Measurements from ENCODE around the gene DCC. TPM values are rescaled to one million over a fixed set of nuclear protein-coding genes. Genes with fewer than 3 reads are reported as not detected.

The DCC gene
- total RNA-seq, 1 donor from 2014 or later: 14.7 TPM

- no peak for DNase-seq (ENCODE audit: low spot score)
- Mint-ChIP-seq H3K9me3 (ENCODE audit: unreplicated experiment) (no peaks in the 10 kb centered on the region), H3K27ac (ENCODE audit: unreplicated experiment) (no peak overlapping the region), H3K27me3 (ENCODE audit: unreplicated experiment) (peaks cover 9% of the 10 kb centered on the region), H3K4me1 (ENCODE audit: unreplicated experiment) (peaks cover 9% of the 10 kb centered on the region), H3K4me3 (ENCODE audit: unreplicated experiment) (no peak overlapping the region), H3K36me3 (ENCODE audit: low read depth, unreplicated experiment) (no peaks in the 10 kb centered on the region)
- no peak for TF ChIP-seq CTCF (IDR thresholded peaks at IDR 0.05; ENCODE audit: unreplicated experiment)
These were observed 4.9 kb downstream of the DCC start for GRCh38 chr18:52344881-52345280.

- Mint-ChIP-seq H3K4me1 (ENCODE audit: unreplicated experiment) (peaks cover 7% of the 10 kb centered on the region), H3K9me3 (ENCODE audit: unreplicated experiment) (no peaks in the 10 kb centered on the region), H3K27ac (ENCODE audit: unreplicated experiment) (no peak overlapping the region), H3K27me3 (ENCODE audit: unreplicated experiment) (peaks cover 9% of the 10 kb centered on the region), H3K36me3 (ENCODE audit: low read depth, unreplicated experiment) (no peaks in the 10 kb centered on the region), H3K4me3 (ENCODE audit: unreplicated experiment) (no peak overlapping the region)
- TF ChIP-seq CTCF (IDR thresholded peaks at IDR 0.05; ENCODE audit: unreplicated experiment): no peak
- no peak for DNase-seq (ENCODE audit: low spot score)
These were observed 5.4 kb downstream of the DCC start for GRCh38 chr18:52345428-52345827.

GRCh38 chr18:52348209-52348608 lies 8.2 kb downstream of the DCC start:
- no peaks in the 10 kb centered on the region for H3K36me3 Mint-ChIP-seq (ENCODE audit: low read depth, unreplicated experiment)
- H3K27me3 Mint-ChIP-seq (ENCODE audit: unreplicated experiment): no peaks in the 10 kb centered on the region
- TF ChIP-seq CTCF (IDR thresholded peaks at IDR 0.05; ENCODE audit: unreplicated experiment): peak; percentile 73
- H3K27ac Mint-ChIP-seq (ENCODE audit: unreplicated experiment): no peak overlapping the region
- no peaks in the 10 kb centered on the region for H3K9me3 Mint-ChIP-seq (ENCODE audit: unreplicated experiment)
- no peaks in the 10 kb centered on the region for H3K4me1 Mint-ChIP-seq (ENCODE audit: unreplicated experiment)
- DNase-seq (ENCODE audit: low spot score): no peak
- no peak overlapping the region for H3K4me3 Mint-ChIP-seq (ENCODE audit: unreplicated experiment)

GRCh38 chr18:52349498-52349897 lies 9.5 kb downstream of the DCC start:
- Mint-ChIP-seq H3K4me1 (ENCODE audit: unreplicated experiment) (no peaks in the 10 kb centered on the region), H3K9me3 (ENCODE audit: unreplicated experiment) (no peaks in the 10 kb centered on the region)

GRCh38 chr18:52352920-52353319 lies 12.9 kb downstream of the DCC start:
- TF ChIP-seq CTCF (IDR thresholded peaks at IDR 0.05; ENCODE audit: unreplicated experiment): no peak
- Mint-ChIP-seq H3K27ac (ENCODE audit: unreplicated experiment) (no peak overlapping the region), H3K4me3 (ENCODE audit: unreplicated experiment) (no peak overlapping the region), H3K4me1 (ENCODE audit: unreplicated experiment) (no peaks in the 10 kb centered on the region), H3K27me3 (ENCODE audit: unreplicated experiment) (no peaks in the 10 kb centered on the region), H3K9me3 (ENCODE audit: unreplicated experiment) (no peaks in the 10 kb centered on the region), H3K36me3 (ENCODE audit: low read depth, unreplicated experiment) (no peaks in the 10 kb centered on the region)
- no peak for DNase-seq (ENCODE audit: low spot score)

More at GRCh38 chr18:52349498-52349897, 9.5 kb downstream of the DCC start:
- Mint-ChIP-seq H3K36me3 (ENCODE audit: low read depth, unreplicated experiment) (no peaks in the 10 kb centered on the region), H3K4me3 (ENCODE audit: unreplicated experiment) (no peak overlapping the region), H3K27ac (ENCODE audit: unreplicated experiment) (no peak overlapping the region), H3K27me3 (ENCODE audit: unreplicated experiment) (no peaks in the 10 kb centered on the region)
- DNase-seq (ENCODE audit: low spot score): no peak
- no peak for TF ChIP-seq CTCF (IDR thresholded peaks at IDR 0.05; ENCODE audit: unreplicated experiment)

Measured in endothelial cell (in vitro differentiated cells).